LNCaP clone FGC (cell line): ENCODE data around the gene KCNIP4.

Source experiments
- DNase-seq: peaks from one replicate; pipeline ENCODE4 v3.0.0-alpha.2; 2011; ENCODE audit warnings: low read depth
- H3K4me3 ChIP-seq: 2 replicates; pipeline ENCODE4 v1.5.1; 2011; ENCODE audit warnings: mild to moderate bottlenecking, low read depth, low read length, control low read depth
- CTCF ChIP-seq: IDR thresholded peaks from 2 replicates; pipeline ENCODE4 v1.5.1; 2012; ENCODE audit warnings: mild to moderate bottlenecking; ENCODE audit not compliant: control insufficient read depth, insufficient read depth; ENCODE audit errors: extremely low read depth

Gene KCNIP4

GRCh38 chr4:21954916-21955315 lies 6.3 kb upstream of the KCNIP4 start:
- no peak for TF ChIP-seq CTCF
- H3K4me3 ChIP-seq = no peak overlapping the region
- no peak for DNase-seq

DNA sequence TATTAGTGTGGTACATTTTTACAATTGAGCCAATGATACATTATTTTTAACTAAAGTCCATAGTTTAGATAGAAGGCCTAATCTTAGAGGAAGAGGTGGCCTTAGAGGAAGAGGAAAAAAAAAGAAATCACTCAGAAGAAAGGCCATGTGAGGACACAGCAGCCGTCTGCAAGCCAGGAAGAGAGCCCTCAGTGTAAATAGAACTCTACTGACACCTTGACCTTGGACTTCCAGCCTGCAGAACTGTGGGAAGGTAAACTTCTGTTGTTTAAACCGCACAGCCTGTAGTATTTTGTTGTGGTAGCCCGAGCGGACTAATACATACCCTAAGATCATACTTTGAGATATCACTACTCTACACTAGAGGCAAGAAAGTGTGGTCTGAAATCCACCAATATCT lies 5.1 kb upstream of the KCNIP4 start:
- no peak for TF ChIP-seq CTCF

DNA sequence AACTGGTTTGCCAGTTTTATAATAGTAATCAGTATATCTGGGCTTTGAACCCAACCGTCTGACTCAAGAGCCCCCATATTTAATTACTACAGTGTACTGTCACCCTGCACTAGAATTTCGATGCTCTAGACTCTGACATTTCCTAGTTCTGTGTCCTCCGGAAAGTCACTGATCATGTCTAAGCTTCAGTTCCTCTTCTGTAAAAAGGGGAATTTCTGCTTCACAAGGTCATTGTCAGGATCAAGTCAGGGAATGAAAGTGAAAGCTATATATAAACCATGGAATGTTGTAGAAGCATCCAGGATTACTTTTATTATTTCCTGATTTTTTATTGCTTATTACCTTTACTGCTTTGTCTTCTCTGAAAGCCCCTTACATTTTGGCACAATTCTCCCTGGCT lies 4.0 kb upstream of the KCNIP4 start:
- no peak overlapping the region for H3K4me3 ChIP-seq
- TF ChIP-seq CTCF = no peak
- no peak for DNase-seq

More for the DNA sequence above, 5.1 kb upstream of the KCNIP4 start:
- no peak for DNase-seq
- no peak overlapping the region for H3K4me3 ChIP-seq

GRCh38 chr4:21949073-21949457 lies 493 bp upstream of the KCNIP4 start:
- TF ChIP-seq CTCF = no peak
- H3K4me3 ChIP-seq = no peak overlapping the region
- DNase-seq = no peak

GRCh38 chr4:21947791-21948346 lies 703 bp downstream of the KCNIP4 start:
- H3K4me3 ChIP-seq = no peak overlapping the region
- no peak for TF ChIP-seq CTCF
- no peak for DNase-seq

DNA sequence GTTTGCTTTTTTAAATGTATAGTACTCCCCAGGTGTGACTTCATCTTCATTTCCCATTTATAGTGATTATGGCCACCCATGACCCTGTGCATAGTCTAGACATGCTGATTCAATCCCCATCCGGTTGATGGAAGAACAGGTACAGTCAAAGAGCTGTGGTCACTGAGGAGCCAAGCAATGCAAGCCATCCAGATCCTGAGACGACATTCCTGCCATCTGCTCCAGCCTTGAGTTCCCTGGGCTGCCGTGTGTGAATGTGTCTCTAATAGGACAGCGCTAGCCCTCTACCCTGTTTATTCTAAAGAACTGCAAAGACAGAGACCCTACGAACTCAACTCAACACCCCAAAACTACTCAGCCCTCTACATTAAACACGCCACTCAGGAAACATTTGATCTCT lies 1.7 kb downstream of the KCNIP4 start:
- no peak for TF ChIP-seq CTCF
- H3K4me3 ChIP-seq = no peak overlapping the region
- no peak for DNase-seq

DNA sequence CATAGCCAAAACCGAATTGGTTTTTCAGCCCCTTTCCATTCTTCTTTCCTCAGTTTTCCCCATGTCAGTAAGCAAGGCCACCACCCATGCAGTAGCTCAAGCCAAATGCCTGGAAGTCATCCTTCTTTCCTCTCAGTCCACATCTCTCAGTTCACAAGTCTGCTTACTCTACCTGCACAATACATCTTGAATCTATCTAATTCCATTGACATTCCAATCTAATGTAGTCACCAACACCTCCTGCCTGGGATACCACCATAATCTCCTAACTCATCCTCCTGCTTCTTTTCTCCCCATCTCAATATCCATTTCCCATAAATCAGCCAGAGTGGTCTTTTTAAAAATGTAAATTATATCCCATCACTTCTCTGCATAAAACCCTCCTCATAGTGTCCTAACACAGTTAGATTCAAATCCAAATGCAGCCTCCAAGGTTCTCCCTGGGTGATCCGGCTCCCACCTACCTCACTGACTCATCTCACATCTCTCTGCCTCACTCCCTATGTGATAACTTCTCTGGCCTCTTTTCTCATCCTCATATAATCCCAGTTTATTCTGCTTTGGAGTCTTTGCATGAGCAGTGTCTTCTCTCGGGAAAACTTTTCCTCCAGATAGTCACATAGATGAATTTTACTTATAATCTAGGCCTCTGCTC lies 26.9 kb downstream of the KCNIP4 start:
- TF ChIP-seq CTCF = no peak

More for the DNA sequence above, 26.9 kb downstream of the KCNIP4 start:
- no peak overlapping the region for H3K4me3 ChIP-seq
- no peak for DNase-seq
